Measurements from ENCODE around the gene ZSCAN2.
"Not testable (repeated sequence)": the region's sequence is repeated elsewhere in the genome, so short reads cannot be mapped to it uniquely, and the experiment has no call there.

Gene ZSCAN2

DNA sequence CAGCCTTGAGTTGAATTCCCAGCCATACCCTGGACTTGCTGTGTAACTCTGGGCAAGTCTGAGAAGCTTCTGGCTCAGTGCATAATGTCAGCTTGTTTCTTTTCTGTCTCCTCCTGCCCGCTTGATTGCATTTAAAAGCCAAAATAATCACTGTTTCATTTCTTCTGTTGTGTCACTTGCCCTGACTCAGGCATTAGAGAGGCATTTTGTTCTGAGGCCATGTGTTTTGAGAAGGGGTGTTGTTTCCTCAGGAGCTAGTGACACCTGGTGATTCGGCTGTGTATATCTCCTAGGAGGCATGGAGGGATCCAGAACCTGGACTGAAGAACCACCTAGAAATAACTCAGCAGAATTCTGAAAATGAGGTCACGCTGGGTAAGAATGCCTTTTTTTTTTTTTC lies 37.3 kb downstream of the ZSCAN2 start:
- DNase-seq = no peak

DNA sequence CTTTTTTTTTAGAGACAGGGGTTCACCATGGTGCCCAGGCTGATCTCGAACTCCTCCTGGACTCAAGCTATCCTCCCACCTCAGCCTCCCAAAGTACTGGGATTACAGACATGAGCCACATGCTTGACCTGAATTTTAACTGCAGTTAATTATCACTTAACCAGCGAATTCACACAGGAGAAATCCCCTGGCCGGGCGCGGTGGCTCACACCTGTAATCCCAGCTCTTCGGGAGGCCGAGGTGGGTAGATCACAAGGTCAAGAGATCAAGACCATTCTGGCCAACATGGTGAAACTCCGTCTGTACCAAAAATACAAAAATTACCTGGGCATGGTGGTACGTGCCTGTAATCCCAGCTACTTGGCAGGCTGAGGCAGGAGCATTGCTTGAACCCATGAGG lies 41.1 kb downstream of the ZSCAN2 start:
- not testable (repeated sequence) for DNase-seq

DNA sequence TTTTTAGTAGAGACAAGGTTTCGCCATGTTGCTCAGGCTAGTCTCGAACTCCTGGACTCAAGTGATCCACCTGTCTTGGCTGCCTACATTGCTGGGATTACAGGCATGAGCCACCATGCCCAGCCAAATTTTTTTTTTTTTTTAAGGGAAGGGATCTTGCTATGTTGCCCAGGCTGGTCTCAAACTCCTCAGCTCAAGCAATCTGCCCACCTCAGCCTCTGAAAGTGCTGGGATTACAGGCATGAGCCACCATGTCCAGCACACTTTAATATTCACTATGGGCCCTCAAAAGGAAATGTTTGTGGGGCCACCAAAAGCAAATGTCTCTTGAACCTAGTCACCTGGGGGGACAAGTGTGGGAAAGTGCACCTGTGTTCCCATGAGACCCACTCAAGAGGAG lies 41.8 kb downstream of the ZSCAN2 start:
- not testable (repeated sequence) for DNase-seq

DNA sequence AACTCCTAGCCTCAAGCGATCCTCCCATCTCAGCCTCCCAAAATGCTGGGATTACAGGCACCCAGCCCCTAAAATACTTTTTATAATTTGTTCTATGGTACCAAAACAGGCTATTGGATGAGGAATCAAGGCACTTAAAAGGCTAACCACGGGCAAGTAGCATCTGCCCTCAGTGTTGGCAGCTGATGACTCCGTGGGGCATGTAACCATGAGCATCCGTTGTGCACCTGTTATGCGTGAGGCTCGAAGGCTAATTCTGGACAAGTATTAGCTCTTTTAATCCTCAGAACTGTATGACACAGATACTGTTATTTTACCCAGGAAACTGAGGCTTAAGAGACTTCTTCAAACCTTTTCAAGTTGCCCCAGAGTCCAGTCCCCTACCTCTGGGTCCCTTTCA lies 43.0 kb downstream of the ZSCAN2 start:
- DNase-seq = no peak

DNA sequence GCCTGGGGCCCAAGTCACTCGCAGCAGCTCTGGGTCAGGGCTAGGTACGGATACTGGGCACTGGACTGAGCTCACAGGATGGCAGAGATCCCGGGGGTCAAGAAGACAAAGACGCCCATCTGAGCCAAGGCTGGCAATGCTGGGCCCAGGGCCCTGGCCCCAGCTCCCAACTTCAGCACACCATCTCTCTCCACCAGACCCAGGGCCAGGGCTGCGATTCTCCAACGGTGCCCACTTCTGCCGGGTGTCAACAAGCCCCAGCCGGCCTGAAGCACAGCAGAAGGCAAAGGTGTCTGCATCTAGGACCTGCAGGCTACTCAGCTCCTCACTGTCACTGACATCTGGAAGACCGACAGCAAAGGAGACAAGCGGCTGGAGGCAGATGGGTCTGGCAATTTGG lies 44.7 kb downstream of the ZSCAN2 start:
- no peak for DNase-seq

DNA sequence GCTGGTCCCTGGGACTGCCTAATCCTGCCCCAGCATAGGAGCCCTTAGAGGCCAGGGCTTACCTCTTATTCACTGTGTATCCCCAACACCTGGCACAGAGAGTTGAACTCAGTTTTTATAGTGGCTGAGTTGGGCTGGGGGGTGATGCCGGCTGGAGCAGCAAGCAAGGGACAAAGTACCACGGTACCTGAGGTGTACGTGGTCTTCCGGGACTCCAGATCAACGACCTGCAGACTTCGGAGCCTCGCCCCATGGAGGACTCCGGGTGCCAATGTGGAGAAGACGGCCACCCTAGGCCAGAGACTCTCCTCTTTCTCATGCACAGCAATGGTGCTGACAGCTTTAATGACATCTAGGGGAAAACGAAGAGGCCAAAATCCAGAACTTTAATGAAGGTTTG lies 45.2 kb downstream of the ZSCAN2 start:
- DNase-seq = no peak

DNA sequence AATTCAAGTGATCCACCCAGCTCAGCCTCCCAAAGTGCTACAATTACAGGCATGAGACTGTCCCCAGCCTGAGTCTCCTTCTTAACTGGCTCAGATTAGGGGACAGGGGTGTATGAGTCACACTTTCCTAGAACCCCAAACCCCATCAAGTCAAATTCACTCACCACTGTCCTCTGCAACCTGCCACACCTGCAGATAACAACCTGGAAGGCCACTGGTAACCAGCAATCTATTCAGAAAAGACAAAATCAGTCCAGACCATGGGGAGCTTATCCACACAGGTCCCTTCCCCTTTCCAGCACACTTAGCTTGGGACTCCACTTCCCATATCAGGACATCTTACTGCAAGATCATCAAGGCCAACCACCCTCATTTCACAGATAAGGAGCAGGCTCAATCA lies 46.9 kb downstream of the ZSCAN2 start:
- DNase-seq = no peak

DNA sequence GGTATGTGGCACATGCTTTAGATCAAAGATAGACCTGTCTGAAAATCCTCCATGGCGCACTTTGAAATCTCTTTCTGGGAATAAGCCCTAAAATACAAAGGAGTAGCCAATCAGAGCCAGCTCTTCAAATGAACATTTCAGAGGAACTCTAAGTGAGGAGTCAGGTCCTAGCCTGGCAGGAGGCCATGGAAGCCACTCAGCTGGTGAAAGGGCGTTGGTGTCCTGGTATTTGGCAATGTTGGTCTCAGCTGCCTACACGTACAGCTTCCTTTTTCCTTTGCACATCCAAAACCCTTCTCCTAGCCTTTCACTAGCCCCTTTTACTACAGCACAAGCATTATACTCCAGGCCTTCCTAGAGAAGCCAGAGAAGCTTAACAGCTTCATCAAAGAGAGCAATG lies 47.7 kb downstream of the ZSCAN2 start:
- DNase-seq = no peak

DNA sequence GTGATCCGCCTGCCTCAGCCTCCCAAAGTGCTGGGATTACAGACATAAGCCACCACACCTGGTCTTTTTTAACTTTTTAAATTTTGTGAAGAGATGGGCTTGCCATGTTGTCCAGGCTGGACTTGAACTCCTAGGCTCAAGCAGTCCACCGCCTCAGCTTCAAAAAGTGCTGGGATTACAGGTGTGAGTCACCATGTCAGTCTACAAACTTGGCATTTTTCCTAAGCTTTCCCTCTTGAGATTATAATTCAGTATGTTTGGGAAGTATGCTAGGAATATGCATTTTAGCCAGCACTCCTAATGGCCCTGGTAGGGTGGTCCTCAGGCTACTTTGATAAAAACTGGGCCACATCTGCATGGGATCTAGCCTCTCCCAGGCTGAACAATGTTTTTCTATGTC lies 48.9 kb downstream of the ZSCAN2 start:
- DNase-seq = no peak

DNA sequence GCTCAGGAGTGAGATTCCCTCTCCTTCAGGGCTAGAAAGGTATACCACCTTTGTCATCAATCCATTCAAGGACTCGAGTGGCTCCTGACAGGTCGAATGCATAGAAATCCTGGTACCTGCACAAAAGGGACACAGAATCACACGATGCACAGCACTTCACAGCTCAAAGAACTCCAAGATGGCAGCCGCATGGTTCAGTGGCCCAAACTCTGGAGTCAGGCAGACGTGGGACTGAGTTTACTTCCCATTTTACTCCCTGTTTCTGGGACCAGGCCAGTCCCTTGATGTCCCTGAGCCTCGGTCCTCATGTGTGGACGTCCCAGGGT lies 52.7 kb downstream of the ZSCAN2 start:
- DNase-seq = no peak

DNA sequence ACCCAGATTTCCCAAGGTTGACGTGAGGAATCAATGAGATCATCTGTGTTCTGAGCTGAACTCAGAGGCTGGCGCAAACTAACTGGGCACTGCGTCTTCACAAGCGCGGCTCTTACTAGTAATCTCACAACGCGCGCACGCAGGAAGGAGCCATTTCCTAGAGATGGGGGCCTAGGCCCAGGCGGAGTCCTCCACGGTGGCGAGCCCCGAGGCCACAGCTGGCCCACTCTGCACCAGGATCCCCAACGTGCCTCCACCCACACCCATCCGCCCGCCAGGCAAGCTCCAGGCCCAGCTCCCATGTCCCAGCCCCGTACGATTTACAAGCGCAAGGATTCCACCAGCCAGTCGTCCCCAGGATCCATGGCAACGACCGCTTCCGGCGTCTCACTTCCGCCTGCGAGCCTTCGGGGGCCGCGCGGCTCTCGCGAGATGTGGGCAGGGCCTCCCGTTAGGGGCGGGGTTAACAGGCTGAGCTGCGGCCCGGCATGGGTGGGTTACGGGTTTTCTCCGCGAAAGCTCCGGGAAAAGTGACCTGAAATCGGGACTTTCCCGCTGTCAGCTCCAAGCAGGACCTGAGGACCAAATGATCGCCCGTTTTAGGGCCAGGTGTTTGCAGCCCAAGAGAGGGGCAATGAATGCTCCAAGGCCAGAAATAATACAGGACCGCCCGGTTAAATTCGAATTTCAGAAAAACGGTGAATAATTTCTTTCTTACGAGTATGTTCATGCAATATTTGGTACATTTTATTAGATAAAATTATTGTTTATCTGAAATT lies 53.3 kb downstream of the ZSCAN2 start, which contains the start of gene WDR73:
WDR73 (minus strand) TSS at position 374 of the 779 bp plus-strand sequence; CDS start at position 365, 9 bp downstream.
- DNase-seq = peak; percentile 90

DNA sequence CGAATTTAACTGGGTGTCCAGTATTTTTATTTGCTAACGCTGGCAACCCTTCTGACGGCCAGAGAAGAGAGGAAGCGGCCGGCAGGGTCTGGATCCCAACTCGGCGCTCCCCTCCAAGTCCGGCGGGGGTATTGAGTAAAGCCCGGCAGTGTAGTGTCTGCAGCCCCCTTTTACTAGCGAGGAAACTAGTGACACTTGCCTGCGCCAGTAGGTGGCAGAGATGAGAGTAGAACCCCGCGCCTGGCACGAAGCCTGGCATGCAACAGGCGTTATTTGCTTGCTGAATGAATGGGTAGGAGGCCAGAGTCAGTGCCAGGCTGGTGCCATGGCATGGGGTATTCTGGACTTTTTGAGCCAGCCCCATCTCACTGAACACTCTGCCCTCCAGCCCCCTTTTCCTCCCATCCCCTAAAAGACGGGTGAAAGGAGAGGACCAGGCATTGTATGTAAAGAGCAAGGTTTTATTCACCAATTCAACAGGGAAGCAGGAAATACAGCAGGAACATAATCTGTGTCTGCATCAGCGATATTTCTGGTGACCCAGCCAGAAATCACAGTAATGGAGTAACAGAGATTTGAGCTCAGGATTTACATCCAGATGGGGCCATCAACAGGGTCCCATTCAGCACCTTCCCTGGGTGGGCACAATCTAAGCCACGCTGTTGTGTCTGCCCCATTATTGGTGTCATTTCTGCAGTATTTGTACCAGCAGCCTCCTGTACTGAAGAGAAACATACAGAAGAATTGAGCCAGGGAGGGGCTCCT lies 54.1 kb downstream of the ZSCAN2 start:
- DNase-seq = peak; percentile 58

DNA sequence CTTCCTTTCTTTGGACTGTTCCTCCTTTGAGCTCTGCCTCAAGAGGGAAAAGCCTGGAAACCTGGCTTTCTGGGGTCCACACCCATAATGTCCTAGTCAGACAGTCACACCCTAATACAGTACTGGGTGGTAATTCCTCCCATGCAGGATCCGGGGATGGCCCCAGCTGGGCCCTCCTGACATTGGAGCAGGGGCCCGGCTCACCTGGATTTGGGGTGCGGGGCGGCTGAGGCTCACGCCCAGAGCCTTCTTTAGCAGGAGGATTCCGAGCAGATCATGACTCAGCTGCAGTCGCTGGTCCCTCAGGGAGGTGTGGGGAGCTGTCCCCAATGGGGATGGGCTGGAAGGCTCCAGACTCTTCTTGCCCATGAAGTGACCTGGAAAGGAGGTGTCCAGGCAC lies 56.2 kb downstream of the ZSCAN2 start:
- no peak for DNase-seq

DNA sequence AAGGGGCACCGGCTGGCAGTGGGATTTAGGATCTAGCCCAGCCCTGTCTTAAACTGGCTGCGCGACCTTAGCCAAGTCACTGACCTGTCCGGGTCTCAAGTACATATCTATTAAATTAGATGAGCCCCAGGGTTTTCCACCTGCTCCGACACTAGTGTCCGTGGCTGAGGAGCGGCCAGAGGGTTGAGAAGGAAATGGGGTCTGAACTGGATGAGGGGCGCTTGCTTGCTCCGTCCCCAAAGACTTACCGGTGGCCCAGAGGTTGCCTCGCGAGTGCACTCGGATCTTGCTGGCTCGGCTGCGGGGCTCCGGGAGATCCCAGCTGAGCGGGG lies 56.9 kb downstream of the ZSCAN2 start:
- no peak for DNase-seq

DNA sequence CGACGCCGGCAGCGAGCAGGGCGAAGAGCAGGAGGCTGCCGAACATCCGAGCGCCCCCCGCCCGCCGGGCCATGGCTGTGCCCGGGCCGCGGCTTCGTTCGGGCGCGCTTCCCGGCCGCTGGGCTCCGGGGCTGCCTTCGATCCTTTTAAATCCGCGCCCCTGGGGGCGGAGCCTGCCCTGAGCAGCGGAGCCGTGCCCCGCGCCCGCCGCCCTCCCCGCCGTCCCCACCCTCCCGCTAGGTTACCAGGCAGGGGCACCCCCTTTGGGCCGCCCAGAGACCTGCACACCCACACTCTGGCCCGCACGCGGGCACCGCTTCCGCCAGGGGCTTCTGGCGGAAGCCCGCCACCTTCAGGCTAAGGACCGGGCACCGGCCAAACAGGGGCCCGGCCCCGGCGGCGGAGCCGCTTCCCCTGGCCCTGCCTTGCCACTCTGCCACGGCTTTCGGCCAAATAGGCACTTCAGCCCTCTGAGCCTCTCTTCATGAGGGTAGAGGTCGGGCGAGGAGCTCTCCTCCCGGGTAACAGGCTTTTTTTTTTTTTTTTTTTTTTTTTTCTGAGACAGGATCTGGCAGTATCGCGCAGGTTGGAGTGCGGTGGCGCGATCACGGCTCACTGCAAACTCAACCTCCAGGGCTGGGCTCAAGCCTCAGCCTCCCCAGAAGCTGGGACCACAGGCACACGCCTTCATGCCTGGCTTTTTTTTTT lies 57.4 kb downstream of the ZSCAN2 start, which contains the start of gene NMB:
NMB (minus strand) TSS at position 120 of the 708 bp plus-strand sequence; CDS start at position 73, 47 bp downstream.
- DNase-seq = peak; percentile 90

DNA sequence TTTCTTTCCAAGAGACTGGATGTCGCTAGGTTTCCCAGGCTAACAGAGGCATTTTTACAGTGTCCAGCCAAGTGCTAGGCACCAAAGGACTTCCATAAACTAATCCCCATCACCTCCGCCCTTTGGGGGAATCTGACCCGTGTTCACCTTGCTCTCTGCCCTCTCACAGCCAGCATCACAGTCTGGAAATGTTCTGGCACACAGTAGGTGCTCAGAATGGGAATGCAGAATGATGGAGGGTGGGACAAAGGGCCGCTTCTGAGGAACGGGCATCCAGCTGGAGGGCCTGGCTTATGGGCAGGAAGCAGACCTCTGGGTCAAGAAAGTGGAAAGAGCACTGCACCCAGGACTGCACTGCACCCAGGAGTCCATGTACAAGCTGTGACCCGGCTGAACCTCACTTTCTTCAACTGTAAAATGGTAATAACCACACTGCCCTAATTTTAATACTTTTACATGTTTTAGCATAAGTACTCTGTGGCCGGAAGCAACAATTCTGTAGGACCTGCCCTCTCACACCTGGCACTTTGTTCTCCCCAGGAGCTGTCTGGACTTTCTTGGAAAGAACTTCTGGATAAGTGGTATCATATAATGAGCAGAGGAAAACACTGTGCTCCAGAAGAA lies 58.1 kb downstream of the ZSCAN2 start:
- no peak for DNase-seq

DNA sequence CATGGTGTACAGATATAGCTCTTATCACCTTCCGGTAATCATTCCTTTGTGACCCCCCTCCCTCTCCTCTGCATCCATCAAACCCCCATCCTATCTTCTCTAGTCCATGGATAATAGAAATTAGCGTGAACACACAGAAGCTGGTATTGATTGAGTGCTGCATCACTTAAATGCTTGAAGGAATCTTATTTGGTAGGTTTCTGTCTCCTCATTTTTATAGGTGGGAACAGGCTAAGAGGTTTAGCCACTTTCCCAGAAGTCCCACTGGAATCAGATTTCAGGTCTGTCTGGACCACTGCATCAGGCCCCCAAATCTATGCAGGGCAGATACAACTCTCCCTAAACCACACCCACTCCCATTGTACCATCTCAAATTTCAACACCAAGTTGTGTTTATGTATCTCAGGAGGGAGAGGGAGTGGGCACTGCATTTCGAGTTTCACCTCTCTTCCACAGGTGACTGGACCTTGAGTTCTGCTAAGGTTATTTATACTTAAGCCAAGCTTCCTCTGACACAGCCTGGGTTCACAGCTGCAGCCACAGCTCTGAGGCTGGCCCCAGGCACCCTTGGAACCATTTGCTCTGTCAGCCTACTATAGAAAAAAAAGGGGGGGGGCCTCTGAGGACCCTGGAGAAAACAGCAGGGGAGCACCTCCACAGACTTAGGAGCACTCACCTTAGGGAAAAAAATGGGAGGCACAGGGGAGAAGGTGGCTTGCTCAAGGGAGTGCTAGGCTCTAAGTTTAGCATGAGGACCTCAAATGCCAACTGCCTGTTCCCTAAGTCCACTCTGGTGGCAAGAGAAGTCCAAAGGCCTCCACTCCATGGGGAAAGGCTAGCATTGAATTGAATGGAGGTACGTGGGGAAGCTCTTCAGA lies 59.3 kb downstream of the ZSCAN2 start:
- DNase-seq = no peak

DNA sequence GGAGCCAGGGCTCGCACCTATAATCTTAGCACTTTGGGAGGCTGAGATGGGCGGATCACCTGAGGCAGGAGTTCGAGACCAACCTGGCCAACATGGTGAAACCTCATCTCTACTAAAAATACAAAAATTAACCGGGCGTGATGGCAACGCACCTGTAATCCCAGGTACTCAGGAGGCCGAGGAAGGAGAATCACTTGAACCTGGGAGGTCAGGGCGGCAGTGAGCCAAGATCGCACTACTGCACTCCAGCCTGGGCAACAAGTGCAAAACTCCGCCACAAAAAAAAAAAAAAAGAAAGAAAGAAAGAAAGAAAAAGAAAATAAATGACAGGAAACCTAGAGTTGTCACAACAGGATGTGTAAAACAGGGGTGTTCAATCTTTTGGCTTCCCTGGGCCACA lies 60.2 kb downstream of the ZSCAN2 start:
- no peak for DNase-seq

DNA sequence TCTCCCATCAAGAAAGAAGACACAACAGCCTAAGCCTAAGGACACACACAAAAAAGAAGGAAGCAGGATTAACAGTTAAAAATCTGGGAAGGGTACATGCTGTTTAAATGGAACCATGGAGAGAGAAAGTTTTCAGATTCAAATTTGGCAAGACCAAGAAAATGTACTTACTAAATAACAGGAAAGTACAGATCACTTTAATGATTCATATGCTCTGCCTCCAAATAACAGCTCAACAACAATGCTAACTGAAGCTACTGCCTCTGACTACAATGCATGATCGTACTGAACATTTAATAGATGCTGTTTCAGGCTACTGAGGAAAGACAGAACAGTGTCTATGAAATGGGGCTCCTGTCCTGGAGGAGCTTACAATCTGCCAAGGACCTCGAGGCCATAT lies 65.6 kb downstream of the ZSCAN2 start:
- DNase-seq = no peak

DNA sequence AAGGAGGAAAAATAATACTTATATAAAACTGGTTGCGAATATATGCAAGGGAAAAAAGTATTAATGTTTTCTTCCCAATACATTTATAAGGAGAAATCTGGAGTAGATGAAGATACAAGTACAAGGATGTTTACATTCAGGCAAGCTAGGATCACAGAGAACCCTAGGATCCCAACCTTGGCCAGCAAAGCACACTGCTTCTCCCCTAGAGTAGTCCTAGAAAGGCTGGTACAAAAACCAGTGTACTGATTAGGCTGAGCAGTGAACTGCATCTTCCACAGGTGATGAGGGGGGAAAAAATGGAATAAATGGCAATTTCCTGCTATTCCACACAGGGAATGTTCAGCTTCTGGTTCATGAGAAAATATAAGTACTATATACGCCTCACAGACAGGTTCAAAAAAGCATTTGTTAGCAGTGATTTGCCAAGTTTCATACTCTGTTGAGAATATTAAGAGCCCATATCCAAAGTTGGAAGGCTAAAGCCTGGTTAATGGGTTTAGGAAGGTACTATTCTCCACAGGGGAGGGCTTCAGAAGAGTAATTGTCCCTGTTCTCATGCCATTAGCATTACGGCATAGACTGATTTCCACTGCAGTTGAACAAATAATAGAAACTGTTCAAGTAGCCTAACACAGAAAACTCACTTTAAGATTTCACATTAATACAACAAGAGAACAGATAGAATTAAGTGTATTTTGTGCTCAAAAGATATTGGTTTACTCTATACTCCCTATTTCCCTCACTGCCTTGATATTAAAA lies 67.6 kb downstream of the ZSCAN2 start:
- no peak for DNase-seq

DNA sequence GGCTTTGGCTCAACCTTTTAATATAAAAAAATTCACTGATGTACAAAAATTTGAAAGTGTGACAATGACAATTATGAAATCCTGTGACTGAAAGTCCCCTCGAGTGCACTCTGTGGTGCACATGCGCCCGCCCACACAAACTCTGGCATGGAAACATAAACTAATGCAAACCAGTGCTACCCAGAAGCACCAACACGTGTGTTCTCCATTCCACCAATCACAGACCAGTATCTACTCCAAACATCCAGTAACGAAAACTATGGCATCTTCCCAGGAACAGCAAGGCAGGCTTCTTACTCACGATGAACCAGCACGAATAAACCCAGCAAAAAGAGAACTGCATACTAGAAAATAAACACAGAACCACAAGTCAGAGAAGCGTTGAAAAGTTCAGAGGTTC lies 68.9 kb downstream of the ZSCAN2 start:
- no peak for DNase-seq
